GDM1 (cell line): ENCODE data around the gene STAG3.
A peak's percentile ranks its signal among the peaks of the same experiment; 100 is the strongest.
"Not testable (repeated sequence)": the region's sequence is repeated elsewhere in the genome, so short reads cannot be mapped to it uniquely, and the experiment has no call there.

Source experiments
- DNase-seq: peaks from one replicate; lab custom pipeline; 2025; lab: John Stamatoyannopoulos, UW

The STAG3 gene

DNA sequence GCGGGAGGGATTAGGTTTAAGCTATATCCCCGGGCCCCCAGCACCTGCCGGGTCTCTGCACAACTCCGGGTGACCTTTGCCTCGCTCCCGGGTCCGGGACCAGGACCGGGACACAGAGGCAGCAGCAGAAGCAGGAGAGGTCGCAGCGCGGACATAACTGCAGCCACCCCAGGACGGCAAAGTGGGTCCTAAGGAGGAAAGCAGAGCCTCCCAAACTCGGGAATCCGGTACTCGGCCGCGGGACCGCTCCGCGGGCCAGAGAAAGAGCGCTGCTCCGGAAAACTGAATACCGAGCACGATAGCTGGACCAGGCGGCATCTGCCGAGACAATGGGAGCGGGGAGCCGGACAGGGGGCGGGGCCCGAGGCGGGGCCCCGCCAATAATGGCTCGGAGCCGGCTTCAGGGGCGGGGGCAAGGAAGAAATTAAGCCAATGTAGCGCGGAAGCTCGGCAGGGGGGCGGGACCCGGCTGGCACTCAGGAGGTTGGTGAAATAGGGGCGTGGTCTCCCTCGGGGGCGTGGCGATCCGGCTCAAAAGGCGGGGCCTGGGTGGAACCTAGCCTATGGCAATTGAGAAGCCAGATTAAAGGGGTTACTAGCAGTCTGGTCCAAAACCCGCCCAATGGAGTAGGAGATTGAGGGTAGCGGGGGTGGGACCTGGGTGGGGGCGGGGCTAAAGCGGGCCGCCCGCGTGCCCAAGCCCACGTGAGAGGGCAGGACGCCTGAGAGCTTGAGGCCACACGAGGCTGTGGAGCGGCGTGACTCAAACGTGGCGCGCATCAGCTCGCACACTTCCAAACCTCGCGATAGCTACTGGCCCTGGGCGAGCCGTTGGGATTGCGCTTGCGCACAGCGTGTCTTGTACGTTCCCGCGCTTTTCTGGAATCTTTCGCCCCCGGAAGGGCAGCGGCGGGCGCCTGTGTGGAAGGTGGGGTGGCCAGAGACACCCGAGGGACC lies at the start of gene STAG3, which contains the start of gene GPC2:
STAG3 (plus strand) TSS at position 874 of the 957 bp plus-strand sequence. CDS start 2,639 bp downstream, outside the sequence.
GPC2 (minus strand) TSS at position 337 of the 957 bp plus-strand sequence; CDS start at position 155, 182 bp downstream.
- DNase-seq = peak; percentile 93

GRCh38 chr7:100128637-100128963 lies 49.1 kb upstream of the STAG3 start:
- no peak for DNase-seq

- DNase-seq = not testable (repeated sequence)
Observed at GRCh38 chr7:100130220-100130607, 47.5 kb upstream of the STAG3 start.

DNA sequence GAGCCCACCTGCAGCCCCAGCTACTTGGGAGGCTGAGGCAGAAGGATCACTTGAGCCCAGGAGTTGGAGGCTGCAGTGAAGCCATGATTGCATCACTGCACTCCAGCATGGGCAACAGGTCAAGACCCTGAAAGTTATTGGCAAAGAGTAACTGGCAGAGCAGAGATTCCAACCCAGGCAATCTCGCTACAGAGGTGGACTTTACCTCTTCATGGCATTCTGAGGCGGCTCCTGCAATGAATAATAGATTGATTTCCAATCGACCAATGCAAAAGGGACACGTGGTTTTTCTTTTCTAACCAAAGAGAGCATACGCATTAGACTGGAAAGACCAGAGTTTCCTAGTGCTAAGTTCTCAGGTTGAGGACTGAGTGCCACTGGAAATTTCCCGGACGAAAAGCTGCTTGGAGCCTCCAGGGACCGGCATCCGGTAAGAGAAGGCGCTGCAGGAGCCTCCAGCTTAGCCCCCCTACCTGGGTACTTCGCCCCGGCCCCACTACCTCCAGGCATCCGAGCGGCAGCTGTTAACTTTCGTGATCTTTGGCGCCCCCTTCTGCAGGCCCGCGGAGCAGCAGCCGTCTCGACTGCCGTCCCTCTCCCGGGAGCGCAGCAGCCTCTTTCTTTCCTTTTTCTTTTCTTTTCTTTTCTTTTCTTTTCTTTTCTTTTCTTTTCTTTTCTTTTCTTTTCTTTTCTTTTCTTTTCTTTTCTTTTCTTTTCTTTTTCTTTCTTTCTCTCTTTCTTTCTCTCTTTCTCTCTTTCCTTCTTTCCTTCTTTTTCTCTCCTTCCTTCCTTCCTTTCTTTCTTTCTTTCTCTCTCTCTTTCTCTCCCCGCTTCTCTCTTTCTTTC lies 46.9 kb upstream of the STAG3 start:
- peak; percentile 50 for DNase-seq

DNA sequence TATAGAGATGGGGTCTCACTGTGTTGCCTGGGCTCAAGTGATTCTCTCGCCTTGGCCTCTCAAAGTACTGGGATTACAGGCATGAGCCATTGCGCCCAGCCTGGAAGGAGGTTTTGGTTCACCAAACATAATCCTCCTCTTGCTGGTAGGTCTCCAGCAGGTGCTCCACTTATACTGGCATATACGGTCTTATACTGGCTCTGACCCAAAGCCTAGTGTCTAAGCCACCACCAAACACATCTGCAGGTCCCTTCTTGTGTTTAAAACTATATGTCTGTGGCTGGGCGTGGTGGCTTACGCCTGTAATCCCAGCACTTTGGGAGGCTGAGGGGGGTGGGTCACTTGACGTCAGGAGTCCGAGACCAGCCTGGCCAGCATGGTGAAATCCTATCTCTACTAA lies 45.6 kb upstream of the STAG3 start:
- no peak for DNase-seq

GRCh38 chr7:100132697-100133151 lies 45.0 kb upstream of the STAG3 start:
- peak; percentile 41 for DNase-seq

DNA sequence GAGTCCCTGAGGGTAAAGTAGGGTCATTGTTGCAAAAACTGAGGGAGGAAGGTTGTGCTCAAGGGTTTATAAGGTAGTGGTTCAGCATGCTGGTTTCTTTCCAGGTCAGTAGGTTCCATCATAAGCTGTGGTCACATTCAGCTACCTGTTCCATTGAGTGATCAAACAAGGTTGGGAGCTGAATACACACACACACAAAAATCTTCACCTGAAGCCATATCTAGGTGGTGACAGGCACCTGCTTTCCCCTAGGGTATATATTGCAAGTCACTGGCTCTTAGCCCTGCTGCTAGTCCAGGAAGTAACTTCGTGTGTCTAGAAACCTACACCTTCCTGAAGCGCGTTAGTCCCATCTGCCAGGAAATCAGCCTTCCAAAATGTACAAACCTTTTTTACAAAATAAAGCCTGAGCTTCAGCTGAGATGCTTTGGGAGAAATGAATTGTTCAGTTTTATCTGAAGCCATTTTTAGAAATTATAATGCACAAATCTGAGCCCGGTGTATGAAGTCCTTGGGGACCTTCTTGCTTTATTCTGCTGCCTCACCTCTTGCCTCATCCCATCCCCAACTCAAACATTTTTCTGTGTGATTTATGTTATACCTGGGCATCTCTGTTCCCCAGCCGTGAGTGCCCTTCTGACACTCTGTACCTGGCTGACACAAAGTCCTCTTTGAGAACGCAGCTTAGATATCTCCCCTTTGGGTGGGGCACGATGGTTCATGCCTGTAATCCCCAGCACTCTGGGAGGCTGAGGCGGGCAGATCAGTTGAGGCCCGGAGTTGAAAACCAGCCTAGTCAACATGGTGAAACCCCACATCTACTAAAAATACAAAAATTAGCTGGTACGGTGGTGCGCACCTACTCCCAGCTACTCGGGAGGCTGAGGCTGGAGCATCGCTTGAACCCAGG lies 39.6 kb upstream of the STAG3 start:
- DNase-seq = no peak

GRCh38 chr7:100141555-100141949 lies 36.2 kb upstream of the STAG3 start:
- no peak for DNase-seq

DNA sequence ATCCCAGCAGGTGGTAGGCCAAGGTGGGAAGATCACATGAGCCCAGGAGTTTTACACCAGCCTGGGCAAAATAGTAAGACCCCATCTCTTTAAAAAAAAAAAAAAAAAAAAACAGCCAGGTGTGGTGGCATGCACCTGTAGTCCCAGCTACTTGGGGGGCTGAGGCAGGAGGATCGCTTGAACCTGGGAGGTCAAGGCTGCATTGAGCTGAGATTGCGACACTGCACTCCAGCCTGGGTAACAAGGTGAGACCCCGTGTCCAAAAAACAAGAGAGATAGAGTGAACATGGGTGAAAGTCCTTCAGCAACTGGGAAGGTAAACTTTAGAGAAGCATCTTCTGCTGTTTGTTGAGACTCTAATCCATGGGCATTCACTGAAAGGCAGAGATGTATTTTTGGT lies 35.3 kb upstream of the STAG3 start:
- DNase-seq = no peak

GRCh38 chr7:100146350-100146749 lies 31.4 kb upstream of the STAG3 start:
- DNase-seq = not testable (repeated sequence)

DNA sequence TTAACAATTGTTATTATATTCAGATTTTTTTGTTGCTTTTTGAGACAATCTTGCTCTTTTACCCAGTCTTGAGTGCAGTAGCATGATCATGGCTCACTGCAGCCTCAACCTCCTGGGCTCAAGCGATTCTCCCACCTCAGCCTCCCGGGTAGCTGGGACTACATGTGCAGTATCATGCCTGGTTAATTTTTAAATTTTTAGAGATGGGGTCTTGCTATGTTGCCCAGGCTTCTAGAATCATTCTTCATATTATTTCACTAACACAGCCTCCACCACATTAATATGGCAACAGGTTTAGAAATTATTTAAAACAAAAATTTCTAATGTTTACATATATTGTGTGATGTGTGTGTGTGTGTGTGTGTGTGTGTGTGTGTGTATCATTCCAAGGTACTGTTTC lies 30.4 kb upstream of the STAG3 start:
- no peak for DNase-seq

DNA sequence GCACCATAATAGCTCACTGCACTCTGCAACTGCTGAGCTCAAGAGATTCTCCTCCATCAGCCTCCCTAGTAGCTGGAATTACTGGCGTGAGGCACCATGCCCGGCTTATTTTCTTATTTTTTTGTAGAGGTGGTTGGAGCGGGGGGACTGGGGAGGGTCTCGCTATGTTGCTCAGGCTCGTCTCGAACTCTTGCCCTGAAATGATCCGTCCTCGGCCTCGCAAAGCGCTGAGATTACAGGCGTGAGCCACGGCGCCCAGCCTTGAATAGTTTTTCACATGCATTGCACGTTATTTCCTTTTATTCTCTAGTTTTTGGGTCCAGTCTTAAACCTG lies 29.5 kb upstream of the STAG3 start:
- no peak for DNase-seq

GRCh38 chr7:100148559-100149328 lies 29.0 kb upstream of the STAG3 start, which contains the start of gene LAMTOR4:
Gene LAMTOR4 (plus strand): TSS chr7:100148918. CDS start chr7:100148973, 55 bp downstream.
- peak; percentile 99 for DNase-seq

GRCh38 chr7:100152404-100152803 lies 25.3 kb upstream of the STAG3 start:
- peak; percentile 34 for DNase-seq

GRCh38 chr7:100152937-100153666 lies 24.6 kb upstream of the STAG3 start:
- no peak for DNase-seq

- DNase-seq = no peak
Observed at GRCh38 chr7:100153708-100154535, 23.8 kb upstream of the STAG3 start.

- no peak for DNase-seq
Observed at GRCh38 chr7:100154651-100155491, 22.8 kb upstream of the STAG3 start.
